CD4-positive, alpha-beta T cell treated with Interleukin-15 for 4 hours (primary cell): Measurements from ENCODE around the gene NDUFA13.
"Not testable (repeated sequence)": the region's sequence is repeated elsewhere in the genome, so short reads cannot be mapped to it uniquely, and the experiment has no call there.

Source experiments
- DNase-seq: peaks from one replicate; pipeline ENCODE4 v3.0.0-alpha.2; 2020; ENCODE audit warnings: low spot score

Gene NDUFA13

GRCh38 chr19:19515642-19516519, at the start of gene NDUFA13:
Gene NDUFA13 (plus strand): TSS chr19:19516225. CDS start chr19:19516239, 14 bp downstream.
- DNase-seq, result peak; percentile 95

DNA sequence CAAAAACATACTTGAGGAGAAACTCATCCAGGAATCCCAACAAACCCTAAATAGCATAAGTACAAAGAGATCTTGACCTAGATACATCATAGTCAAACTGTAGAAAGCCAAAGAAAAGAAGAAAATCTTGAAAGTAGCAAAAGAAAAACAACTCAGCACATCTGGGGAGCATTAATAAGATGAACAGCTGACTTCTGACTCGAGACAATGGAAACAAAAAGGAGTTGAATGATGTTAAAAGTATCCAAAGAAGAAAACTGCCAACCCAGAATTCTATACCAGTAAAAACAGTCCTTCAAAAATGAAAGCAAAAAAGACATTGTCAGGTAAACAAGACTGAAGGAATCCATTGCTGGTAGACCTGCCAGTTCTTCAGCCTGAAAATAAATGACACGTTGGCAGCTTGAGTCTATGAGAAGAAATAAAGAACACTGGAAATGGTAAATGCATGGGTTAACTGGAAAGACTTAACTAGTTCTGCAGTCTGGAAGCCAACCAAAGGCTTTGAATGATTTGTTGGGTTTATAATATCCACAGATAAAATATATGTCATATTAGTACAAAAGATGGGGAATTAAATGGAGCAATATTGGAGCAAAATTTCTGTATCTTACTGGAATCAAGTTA, 47.5 kb upstream of the NDUFA13 start:
- DNase-seq, result no peak

DNA sequence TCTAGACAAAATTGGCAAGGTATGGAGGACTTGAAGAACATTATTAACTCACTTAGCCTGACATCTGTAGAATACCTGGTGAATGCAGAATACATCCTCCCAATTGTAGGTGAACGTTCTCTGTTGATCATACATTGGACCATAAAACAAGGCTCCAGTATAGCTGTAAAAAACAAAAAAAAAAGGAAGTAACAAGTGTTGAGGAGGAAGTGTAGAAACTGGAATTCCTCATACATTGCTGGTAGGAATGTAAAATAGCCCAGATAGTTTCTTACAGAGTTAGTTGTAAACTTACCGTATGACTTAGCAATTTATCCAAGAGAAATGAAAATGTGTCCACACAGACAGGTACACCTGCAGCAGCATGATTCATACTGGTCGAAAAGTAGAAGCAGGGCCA, 45.4 kb upstream of the NDUFA13 start:
- DNase-seq, result no peak

DNA sequence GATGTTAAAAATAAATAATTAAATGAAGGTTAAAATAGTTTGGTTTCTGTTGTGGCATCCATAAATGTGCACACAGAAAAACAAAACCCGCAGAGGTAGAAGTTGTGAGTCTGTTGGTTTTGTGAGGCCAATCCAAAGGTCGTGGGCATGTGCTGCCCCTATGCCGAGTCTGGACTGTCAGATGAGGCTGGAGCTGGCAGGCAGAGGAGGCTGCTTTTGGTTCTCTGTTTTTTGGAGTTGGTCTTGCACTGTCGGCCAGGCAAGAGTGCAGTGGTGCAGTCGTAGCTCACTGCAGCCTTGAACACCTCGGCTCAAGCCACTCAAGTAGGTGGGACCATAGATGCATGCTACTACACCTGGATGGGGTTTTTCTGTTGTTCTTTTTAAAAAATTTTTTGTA, 44.3 kb upstream of the NDUFA13 start:
- no peak for DNase-seq

DNA sequence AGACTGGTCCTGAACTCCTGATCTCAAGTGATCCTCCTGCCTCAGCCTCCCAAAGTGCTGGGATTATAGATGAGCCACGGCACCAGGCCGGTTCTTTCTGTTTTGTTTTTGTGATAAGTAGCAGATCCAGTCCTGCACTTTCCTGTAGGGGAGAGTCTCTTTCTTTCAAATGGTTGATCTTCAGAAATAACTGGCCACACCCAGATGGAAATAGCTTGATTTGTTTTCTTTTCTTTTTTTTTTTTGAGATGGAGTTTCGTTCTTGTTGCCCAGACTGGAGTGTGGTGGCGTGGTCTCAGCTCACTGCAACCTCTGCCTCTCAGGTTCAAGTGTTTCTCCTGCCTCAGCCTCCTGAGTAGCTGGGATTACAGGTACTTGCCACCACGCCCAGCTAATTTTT, 43.9 kb upstream of the NDUFA13 start:
- not testable (repeated sequence) for DNase-seq

DNA sequence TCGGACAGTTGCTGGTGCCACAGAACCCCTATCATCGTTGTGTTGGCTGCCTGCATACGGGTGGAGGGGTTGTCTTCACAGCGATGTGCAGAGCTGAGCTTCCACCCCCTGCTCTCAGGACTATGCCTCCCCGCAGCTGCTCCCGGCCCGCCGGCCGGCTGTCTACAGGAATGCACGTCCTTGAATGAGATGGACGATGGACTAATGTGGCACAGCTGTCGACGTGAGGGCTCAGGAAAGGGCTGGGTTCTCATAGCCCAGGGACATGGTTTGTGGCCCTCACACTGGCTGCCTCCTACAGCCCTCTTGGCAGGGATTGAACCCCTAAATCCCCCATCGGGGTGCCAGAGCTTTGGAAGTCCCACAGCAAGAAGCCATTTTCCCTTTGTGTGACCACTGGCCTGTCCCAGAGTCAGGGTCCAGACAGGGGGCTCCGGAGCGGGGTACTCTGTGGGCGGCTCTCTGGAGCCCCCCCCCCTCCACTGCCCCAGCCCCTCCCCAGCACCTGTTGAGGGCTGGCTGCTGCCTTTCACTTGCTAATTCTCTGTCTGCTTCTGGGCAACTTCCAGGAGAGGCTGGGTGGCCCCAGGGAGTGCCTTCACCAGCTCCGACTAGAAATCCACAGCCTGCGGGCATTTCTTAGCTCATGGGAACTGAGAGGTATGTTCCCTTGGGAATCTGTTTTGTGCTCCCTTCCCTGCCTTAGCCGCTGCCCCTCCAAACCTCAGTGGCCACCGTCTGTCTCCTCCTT, 40.8 kb upstream of the NDUFA13 start:
- DNase-seq, result no peak

DNA sequence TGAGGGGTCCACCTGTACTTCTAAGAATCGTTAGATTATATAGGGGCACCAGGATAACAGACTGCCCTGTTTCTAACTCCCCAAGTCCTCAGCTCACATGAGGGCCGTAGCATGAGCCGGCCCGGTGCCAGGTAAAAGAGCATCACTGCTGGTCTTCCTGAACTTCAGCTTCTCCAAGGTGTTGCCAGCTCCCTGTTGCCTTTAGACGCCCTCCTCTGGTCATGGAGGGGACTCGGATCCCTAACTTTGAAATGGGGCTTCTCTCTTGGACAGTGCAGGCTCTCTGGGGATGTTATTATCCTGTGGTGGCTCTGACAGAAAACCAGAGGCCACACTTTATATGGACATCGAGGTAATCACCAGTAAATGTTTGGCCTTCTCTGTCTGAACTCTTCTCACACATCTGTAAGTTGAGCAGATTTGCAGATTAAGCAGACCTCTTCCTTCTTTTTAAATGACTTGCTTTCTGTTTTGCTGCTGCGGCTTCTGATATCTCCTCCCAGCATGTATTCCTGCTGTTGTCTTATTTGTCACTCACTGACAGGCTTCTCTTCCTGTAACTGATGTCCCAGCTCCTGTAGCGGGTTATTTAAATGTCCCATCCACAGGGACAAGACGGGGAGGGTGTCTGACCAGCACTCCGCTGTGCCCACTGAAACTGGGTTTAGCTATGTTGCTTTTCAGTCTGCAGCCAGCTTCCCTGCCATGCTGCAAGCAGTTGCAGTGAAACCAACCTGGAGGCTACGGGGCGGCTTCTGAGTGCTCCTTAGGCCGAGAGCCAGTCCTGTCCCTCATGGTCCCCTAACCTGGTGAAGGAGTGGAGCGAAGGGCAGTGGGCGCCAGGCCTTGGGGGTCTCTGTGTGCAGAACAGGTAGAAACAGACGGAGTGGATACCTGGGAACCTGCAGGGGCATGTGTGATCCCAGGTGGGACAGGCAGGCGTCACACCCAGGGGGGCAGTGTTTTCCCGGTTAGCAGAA, 39.9 kb upstream of the NDUFA13 start:
- DNase-seq, result no peak

DNA sequence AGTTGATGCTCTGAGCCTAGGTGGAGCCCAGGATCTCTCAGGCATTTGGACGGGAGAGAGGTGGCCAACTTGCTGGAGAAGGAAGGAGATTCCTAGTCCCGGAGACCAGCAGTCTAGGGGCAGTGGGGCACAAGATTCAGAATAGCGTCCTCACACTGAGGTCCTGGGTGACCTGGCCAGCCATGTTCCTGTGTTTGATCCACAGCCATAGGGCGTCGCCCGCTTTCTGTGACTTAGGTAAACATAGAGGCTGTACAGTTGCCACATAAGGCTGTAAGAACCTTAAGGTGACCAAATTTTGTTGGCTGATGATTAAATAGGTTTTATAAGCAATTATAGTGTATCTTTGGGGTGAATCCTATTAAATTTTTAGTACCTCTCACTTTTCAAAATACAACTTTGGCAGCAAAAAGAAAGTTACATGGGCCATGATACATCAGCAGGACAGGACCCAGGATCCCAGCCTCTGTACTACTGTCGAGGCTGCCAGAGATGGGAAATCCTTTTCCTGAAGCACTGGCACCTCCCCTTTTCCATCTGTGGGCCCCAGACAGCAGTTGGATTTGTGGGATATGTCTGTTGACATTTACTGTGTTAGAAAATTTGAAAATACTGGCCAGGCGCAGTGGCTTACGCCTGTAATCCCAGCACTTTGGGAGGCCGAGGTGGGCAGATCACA, 38.2 kb upstream of the NDUFA13 start:
- DNase-seq, result no peak

DNA sequence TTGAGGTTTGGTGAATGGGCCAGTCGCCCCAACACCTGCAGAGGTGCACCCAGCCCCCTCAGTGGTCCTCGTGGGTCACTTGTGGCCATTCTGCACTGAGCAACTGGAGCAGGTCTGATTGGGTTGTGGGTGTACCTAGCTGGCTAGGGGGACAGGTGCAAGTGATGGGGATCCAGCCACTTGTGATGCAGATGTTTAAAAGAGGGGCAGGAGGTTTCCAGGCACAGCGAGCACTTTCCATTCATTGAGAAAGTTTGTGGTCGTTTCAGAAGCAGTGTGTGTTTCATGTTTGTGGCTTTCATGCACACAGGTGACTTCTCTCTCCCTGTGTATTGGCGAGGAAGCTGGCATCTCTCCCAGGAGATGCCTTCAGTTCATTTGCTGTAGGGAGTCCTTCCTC, 35.3 kb upstream of the NDUFA13 start:
- DNase-seq, result no peak

DNA sequence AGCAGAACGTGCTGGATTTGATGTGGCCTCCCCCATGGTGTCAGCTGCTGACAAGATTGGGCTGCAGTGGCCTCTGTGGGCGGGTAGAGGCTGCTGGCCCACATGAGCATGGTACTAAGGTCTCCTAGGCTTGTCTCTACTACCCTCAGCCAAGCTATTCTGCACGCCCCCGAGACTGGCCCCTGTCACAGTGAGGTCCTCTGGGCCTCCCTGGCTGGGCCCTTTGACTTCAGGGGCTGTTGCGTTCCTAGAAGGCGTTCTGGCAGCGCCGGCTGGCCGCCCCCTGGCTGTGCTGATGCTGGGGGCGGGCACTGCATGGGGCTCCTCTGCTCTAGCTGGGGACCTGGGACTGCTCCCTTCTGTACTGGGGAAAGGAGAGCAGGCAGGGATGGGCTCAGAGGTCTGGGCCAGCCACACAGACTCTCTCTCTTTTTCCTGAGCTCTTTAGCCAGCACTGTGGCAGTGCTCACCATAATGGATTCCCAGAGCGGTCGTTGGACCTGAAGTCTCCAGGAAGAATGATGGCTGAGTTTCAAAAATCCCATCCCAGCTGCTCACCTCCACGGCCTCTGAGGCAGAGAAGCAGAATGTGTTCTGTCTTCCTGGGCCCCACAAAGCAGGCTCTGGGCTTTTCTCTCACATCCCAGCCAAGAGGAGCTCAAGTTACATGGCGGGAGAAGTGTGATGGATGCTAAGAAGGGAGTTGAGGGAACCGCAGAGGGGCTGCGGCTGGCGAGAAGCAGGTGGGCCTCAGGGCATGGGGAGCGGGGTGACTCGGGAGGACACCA, 33.0 kb upstream of the NDUFA13 start:
- DNase-seq, result no peak

DNA sequence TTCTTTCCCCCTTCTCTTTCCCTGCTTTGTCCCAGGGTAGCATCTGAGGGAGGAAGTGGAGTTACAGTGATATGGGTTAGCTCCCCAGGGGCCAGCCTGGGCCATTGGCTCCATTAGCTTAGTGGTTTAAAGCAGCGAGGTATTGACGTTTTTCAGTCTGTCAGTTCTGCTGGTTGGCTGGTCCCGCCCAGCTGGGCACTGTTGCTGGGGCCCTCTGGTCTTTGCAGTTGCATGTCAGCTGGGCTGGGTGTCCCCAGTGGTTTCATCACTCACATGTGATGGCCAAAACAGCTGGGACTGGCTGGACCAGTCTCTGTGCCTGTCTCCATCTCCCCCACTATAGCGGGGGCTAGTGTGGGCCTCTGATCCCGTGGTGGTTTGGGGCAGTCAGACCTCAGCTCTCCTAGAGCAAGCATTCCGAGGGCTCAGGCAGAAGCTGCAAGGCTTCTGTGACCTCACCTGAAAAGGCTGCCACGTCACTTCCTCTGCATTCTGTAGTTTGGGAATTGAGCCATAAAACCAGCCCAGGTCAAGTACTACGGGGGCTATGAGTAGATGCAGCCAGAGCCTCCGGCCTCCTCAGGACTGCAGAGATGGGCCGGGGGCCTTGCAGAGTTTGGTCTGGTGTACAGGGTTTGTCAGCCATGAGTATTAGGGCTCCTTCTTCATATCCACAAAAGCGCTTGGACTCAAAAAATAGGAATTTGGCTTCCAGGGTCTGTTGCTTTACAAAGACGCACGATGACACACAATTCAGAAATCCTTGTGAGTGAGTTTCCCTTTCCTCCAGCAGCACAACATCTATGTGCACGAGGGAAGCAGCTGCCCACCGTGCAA, 30.6 kb upstream of the NDUFA13 start:
- DNase-seq, result no peak

GRCh38 chr19:19485998-19486290, 30.1 kb upstream of the NDUFA13 start:
- DNase-seq, result no peak

DNA sequence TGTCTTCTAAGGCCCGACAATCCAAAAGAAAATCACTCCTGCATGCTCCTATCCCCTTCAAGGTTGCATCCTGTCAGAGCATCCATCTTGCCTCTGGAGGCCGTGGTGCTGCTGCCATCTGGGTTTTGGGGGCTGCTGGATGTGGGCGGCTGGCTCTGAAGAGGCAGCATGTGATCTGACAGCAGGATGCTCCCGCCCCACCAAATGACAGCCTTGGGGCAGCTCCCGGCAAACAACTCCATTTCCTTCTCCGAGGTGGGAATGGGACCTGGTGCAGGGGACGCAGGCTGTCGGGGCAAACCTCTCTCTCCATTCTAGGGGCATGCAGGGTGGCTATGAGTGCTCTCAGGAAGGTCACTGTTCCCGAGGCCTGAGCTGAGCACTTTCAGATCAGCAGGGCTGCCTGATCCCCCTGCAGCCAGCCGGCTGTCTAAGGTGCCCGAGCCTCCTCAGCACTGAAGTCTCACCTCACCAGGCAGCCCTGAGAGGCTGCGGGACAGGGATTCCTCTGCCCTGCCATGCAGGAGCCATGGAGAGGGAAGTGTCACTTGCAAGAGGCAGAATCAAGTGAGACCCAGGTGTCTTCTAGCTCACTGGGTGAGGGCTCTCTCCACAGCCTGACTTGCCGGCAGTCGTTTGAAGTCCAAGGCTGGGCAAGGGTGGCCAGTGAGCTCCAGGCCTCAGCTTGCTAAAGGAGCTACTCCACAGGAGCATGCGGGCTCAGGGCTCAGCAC, 29.5 kb upstream of the NDUFA13 start:
- no peak for DNase-seq

DNA sequence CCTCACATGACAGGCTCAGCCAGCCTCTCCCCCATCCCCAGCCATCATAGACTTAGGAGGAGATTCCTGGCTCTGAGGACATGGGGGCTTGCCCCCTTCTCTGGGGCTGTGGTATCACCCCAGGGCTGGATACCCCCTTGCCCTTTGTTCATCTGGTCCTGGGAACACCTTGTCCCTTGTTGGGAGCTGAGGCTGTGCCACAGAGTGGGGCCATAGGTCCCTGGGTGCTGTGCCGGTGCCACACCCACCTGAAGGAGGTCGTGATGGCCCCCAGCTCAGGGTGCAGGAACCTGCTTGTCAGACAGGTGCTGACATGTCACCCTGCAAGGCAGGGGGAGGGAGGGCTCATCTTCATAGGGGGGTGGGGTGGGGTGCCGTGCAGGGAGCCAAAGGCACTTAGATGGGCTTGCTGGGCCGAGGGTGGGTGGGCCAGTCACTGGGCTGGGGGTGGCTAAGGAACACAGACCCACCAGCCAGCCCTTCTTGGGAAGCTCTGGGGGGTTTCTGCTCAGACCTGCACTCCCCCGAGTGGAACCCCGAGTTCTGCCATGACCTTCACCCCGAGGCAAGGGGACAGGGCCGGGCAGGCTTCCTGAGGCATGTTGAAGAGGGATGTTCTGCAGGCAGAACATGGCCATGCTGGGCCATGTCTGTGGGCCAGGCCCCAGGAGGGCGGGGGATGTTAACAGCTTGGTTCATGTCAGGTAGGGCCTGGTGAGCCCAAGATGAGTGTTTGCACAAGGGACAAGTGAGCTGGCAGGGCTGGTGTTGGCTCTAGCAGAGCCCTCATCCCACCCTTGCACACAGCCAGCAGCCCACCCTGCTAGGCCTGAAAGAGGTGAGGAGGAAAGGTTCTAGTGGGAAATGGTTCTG, 28.7 kb upstream of the NDUFA13 start:
- no peak for DNase-seq

GRCh38 chr19:19487950-19488874, 27.8 kb upstream of the NDUFA13 start:
- DNase-seq, result no peak

- peak; percentile 96 for DNase-seq
These were observed 26.9 kb upstream of the NDUFA13 start for GRCh38 chr19:19488875-19489690.
